Mesenchymal stem cell (in vitro differentiated cells and primary cell): ENCODE results near the gene HMGCS1. TPM values are rescaled to one million over a fixed set of nuclear protein-coding genes. Genes with fewer than 3 reads are reported as not detected.

Experiments used
- DNase-seq: peaks from one replicate; pipeline ENCODE4 v3.0.0-alpha.2; 2013
- H2AFZ ChIP-seq: one replicate; pipeline ENCODE4 v1.6.1; 2013; ENCODE audit warnings: low read depth, mild to moderate bottlenecking, control low read depth, inconsistent platforms, low read length, moderate library complexity
- H2AK5ac ChIP-seq: 2 replicates; pipeline ENCODE4 v1.6.1; 2013; ENCODE audit warnings: low read length, moderate library complexity, mild to moderate bottlenecking, inconsistent platforms; ENCODE audit not compliant: severe bottlenecking
- H2BK120ac ChIP-seq: one replicate; pipeline ENCODE4 v1.6.1; 2013; ENCODE audit warnings: low read depth, mild to moderate bottlenecking, inconsistent platforms, low read length, moderate library complexity
- H2BK12ac ChIP-seq, 2 experiments: one replicate each; pipeline ENCODE4 v1.6.1; 2013; ENCODE audit warnings: inconsistent platforms in 2 of 2, low read length in 2 of 2, mild to moderate bottlenecking in 2 of 2, moderate library complexity in 2 of 2, control low read depth in 1 of 2
- H2BK15ac ChIP-seq: one replicate; pipeline ENCODE4 v1.6.1; 2013; ENCODE audit warnings: mild to moderate bottlenecking, low read depth, inconsistent platforms; ENCODE audit not compliant: poor library complexity, severe bottlenecking
- H2BK5ac ChIP-seq: 2 replicates; pipeline ENCODE4 v1.6.1; 2013; ENCODE audit warnings: low read depth, mild to moderate bottlenecking, low read length, control low read depth, inconsistent platforms; ENCODE audit not compliant: poor library complexity, severe bottlenecking
- H3K14ac ChIP-seq, 2 experiments: one replicate each; pipeline ENCODE4 v1.6.1; 2013; ENCODE audit warnings: inconsistent platforms in 2 of 2, low read length in 2 of 2, control low read depth in 1 of 2, mild to moderate bottlenecking in 1 of 2, moderate library complexity in 1 of 2
- H3K18ac ChIP-seq, 2 experiments: one replicate each; pipeline ENCODE4 v1.6.1; 2013; ENCODE audit warnings: inconsistent platforms in 2 of 2, low read length in 2 of 2, control low read depth in 1 of 2, low read depth in 1 of 2, mild to moderate bottlenecking in 1 of 2
- H3K23ac ChIP-seq, 2 experiments: one replicate each; pipeline ENCODE4 v1.6.1; 2013; ENCODE audit warnings: inconsistent platforms in 2 of 2, low read length in 2 of 2, mild to moderate bottlenecking in 2 of 2, moderate library complexity in 2 of 2, control low read depth in 1 of 2
- H3K27ac ChIP-seq: 2 replicates; pipeline ENCODE4 v1.5.1; 2013; ENCODE audit warnings: mild to moderate bottlenecking, moderate library complexity, low read length, control low read depth, inconsistent platforms; ENCODE audit not compliant: poor library complexity, severe bottlenecking
- H3K27me3 ChIP-seq, 2 experiments: 2 replicates each; pipeline versions ENCODE4 v1.6.1 to v1.7.0; 2013; ENCODE audit warnings: low read length in 2 of 2, mild to moderate bottlenecking in 2 of 2, moderate library complexity in 2 of 2, control low read depth in 1 of 2, inconsistent platforms in 1 of 2; ENCODE audit not compliant: control insufficient read depth in 1 of 2, insufficient read depth in 1 of 2
- H3K36me3 ChIP-seq, 2 experiments: 2 replicates each; pipeline versions ENCODE4 v1.6.1 to v1.7.0; 2013; ENCODE audit warnings: low read length in 2 of 2, control low read depth in 1 of 2, inconsistent platforms in 1 of 2, low read depth in 1 of 2, mild to moderate bottlenecking in 1 of 2; ENCODE audit not compliant: insufficient read depth in 2 of 2, control insufficient read depth in 1 of 2
- H3K4ac ChIP-seq, 2 experiments: one replicate each; pipeline ENCODE4 v1.6.1; 2013; ENCODE audit warnings: inconsistent platforms in 2 of 2, low read length in 2 of 2, mild to moderate bottlenecking in 2 of 2, moderate library complexity in 2 of 2, control low read depth in 1 of 2, low read depth in 1 of 2
- H3K4me1 ChIP-seq: 2 replicates; pipeline ENCODE4 v1.6.1; 2013; ENCODE audit warnings: low read depth, low read length, control low read depth; ENCODE audit not compliant: control insufficient read depth, insufficient read depth
- H3K4me2 ChIP-seq: 2 replicates; pipeline ENCODE4 v1.6.1; 2013; ENCODE audit warnings: low read length, mild to moderate bottlenecking, inconsistent platforms; ENCODE audit not compliant: poor library complexity, severe bottlenecking
- H3K4me3 ChIP-seq, 2 experiments: 2 replicates each; pipeline versions ENCODE4 v1.5.1 to v1.7.0; 2013; ENCODE audit warnings: low read length in 2 of 2, mild to moderate bottlenecking in 2 of 2, control low read depth in 1 of 2, low read depth in 1 of 2; ENCODE audit not compliant: insufficient read depth in 1 of 2
- H3K79me1 ChIP-seq: replicated peaks from 2 replicates; pipeline ENCODE4 v1.6.1; 2013; ENCODE audit warnings: mild to moderate bottlenecking, control low read depth, low read length, inconsistent platforms; ENCODE audit not compliant: poor library complexity, severe bottlenecking
- H3K9ac ChIP-seq: 2 replicates; pipeline ENCODE4 v1.7.0; 2013; ENCODE audit warnings: mild to moderate bottlenecking, low read length, moderate library complexity
- H3K9me3 ChIP-seq: 2 replicates; pipeline ENCODE4 v1.7.0; 2013; ENCODE audit warnings: mild to moderate bottlenecking, low read length; ENCODE audit not compliant: control insufficient read depth
- H4K8ac ChIP-seq: one replicate; pipeline ENCODE4 v1.6.1; 2013; ENCODE audit warnings: inconsistent platforms, mild to moderate bottlenecking, low read length, moderate library complexity
- H4K91ac ChIP-seq: one replicate; pipeline ENCODE4 v1.6.1; 2013; ENCODE audit warnings: mild to moderate bottlenecking, low read length, inconsistent platforms
- WGBS: methylation state at CpG from one replicate; pipeline ENCODE4 v1.1.7; 2013; ENCODE audit warnings: mixed read lengths; 5-methylcytosine and 5-hydroxymethylcytosine counted together
- polyA plus RNA-seq, 2 experiments: library from polyadenylated mRNA; stranded (reverse); fragments of 200-250 nt; gene quantifications; one replicate each; pipeline ENCODE4 v1.2.3, GENCODE V29; 2013

HMGCS1 gene
- 252 TPM for polyA plus RNA-seq (2013, experiment 1 of 2)
- 268 TPM for polyA plus RNA-seq (2013, experiment 2 of 2)

DNA sequence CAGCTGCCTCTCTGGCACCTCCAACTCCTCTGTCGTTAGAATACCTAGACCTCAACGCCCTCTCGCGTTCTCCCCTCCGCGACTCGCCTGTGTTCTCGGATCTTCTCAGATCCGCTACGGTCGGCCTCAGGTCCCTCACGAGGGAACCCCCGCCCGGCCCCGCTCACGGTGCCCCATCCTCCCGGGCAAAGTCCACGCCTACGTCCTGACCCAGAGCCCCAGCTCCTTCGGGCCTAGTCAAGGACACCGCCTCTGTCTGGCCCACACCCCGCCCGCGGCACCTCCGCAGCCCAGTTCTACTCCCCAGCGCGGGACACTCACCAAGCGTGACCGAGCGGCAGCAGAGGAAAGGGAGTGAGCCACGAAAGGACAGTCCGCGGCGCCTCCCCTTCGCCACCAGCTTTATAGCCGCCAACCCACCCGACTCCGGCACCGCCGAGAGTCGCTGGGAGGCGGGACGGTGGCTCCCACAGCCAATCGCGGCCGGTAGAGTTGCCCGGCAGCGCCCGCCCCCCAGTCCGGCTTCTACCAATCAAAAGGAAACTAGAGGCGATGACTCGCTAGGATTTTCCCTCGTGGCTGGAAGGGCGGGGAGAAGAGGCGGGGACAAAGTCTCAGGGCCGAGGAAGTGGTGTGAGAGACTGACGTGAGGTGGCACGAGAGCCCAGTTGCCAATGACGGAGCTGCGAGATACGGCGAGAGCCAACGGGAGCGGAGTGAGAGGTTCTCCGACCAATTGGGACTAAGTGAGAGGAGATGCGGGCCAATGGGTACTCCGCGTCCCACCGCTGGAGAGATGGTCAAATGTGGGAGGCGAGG lies at the start of gene HMGCS1:
TSS of gene HMGCS1 (minus strand) at position 378 of the 819 bp plus-strand sequence. CDS start 14,447 bp downstream, outside the sequence.
- peak within 1 kb of the TSS; percentile 34 to 100 for H2BK12ac ChIP-seq
- no peaks in the 10 kb centered on the region for H3K27me3 ChIP-seq
- peak within 1 kb of the TSS; percentile 44 for H3K4me2 ChIP-seq
- H3K23ac ChIP-seq, result peak within 1 kb of the TSS in 1 of 2 experiments; percentile 92
- peak within 1 kb of the TSS; percentile 73 to 95 for H3K4me3 ChIP-seq
- peak within 1 kb of the TSS; percentile 9 to 94 for H3K4ac ChIP-seq
- 1% methylated on average over 70 of the region's 70 CpGs for WGBS
- peak within 1 kb of the TSS in 1 of 2 experiments; percentile 100 for H3K14ac ChIP-seq
- H3K79me1 ChIP-seq, result no peaks in the 10 kb centered on the region
- H2BK5ac ChIP-seq, result peak within 1 kb of the TSS; percentile 88
- peaks cover 11% of the 10 kb centered on the region for H3K4me1 ChIP-seq
- H2AK5ac ChIP-seq, result peak within 1 kb of the TSS; percentile 5
- H3K18ac ChIP-seq, result peak within 1 kb of the TSS; percentile 60 to 98
- peak within 1 kb of the TSS; percentile 70 for H4K8ac ChIP-seq
- H2BK120ac ChIP-seq, result peak within 1 kb of the TSS; percentile 69
- H3K36me3 ChIP-seq, result peaks cover 0 to 25% of the 10 kb centered on the region in 2 experiments
- peak; percentile 100 for DNase-seq
- H4K91ac ChIP-seq, result peak within 1 kb of the TSS; percentile 20
- H2BK15ac ChIP-seq, result peak within 1 kb of the TSS; percentile 74
- H3K27ac ChIP-seq, result peak within 1 kb of the TSS; percentile 84
- peak within 1 kb of the TSS; percentile 90 for H3K9ac ChIP-seq
- peak within 1 kb of the TSS; percentile 58 for H2AFZ ChIP-seq
- H3K9me3 ChIP-seq, result no peaks in the 10 kb centered on the region

- H3K4ac ChIP-seq, result no peak overlapping the region
- H3K14ac ChIP-seq, result no peak overlapping the region
- no peak overlapping the region for H2AFZ ChIP-seq
- H2BK12ac ChIP-seq, result no peak overlapping the region
- no peaks in the 10 kb centered on the region for H3K79me1 ChIP-seq
- no peak overlapping the region for H3K4me3 ChIP-seq
- H2AK5ac ChIP-seq, result no peak overlapping the region
- no peak overlapping the region for H3K9ac ChIP-seq
- no peak overlapping the region for H3K4me2 ChIP-seq
- peaks cover 4 to 6% of the 10 kb centered on the region in 2 experiments for H3K27me3 ChIP-seq
- H3K36me3 ChIP-seq, result no peaks in the 10 kb centered on the region
- no peak overlapping the region for H2BK120ac ChIP-seq
- no peaks in the 10 kb centered on the region for H3K4me1 ChIP-seq
- no peak overlapping the region for H4K8ac ChIP-seq
- no peak overlapping the region for H2BK5ac ChIP-seq
- no peak overlapping the region for H2BK15ac ChIP-seq
- H3K18ac ChIP-seq, result no peak overlapping the region
- DNase-seq, result no peak
- no peak overlapping the region for H4K91ac ChIP-seq
- H3K9me3 ChIP-seq, result peaks cover 9% of the 10 kb centered on the region
- H3K27ac ChIP-seq, result no peak overlapping the region
- H3K23ac ChIP-seq, result no peak overlapping the region
These were observed 45.5 kb upstream of the HMGCS1 start for GRCh38 chr5:43358726-43359125.

- Histone ChIP-seq H3K4me3 (no peak overlapping the region), H3K27me3 (peaks cover 2 to 4% of the 10 kb centered on the region in 2 experiments), H2AK5ac (no peak overlapping the region), H3K4me1 (no peaks in the 10 kb centered on the region), H2BK12ac (no peak overlapping the region), H3K9ac (no peak overlapping the region), H4K8ac (no peak overlapping the region), H2BK15ac (no peak overlapping the region), H3K18ac (no peak overlapping the region), H3K36me3 (no peaks in the 10 kb centered on the region), H3K79me1 (no peaks in the 10 kb centered on the region), H4K91ac (no peak overlapping the region), H3K27ac (no peak overlapping the region), H3K9me3 (peaks cover 9% of the 10 kb centered on the region), H3K4ac (no peak overlapping the region), H3K4me2 (no peak overlapping the region), H2BK5ac (no peak overlapping the region), H2BK120ac (no peak overlapping the region), H3K23ac (no peak overlapping the region), H2AFZ (no peak overlapping the region), H3K14ac (no peak overlapping the region)
- WGBS, result 73% methylated on average over 2 of the region's 3 CpGs
- no peak for DNase-seq
These were observed 45.1 kb upstream of the HMGCS1 start for GRCh38 chr5:43358301-43358700.

- peaks cover 9% of the 10 kb centered on the region for H3K9me3 ChIP-seq
- H3K4me3 ChIP-seq, result no peak overlapping the region
- 56% methylated on average over 1 of the region's 3 CpGs for WGBS
- no peak overlapping the region for H3K4me2 ChIP-seq
- H4K8ac ChIP-seq, result no peak overlapping the region
- no peaks in the 10 kb centered on the region for H3K79me1 ChIP-seq
- no peaks in the 10 kb centered on the region for H3K27me3 ChIP-seq
- no peak overlapping the region for H4K91ac ChIP-seq
- no peaks in the 10 kb centered on the region for H3K4me1 ChIP-seq
- H3K18ac ChIP-seq, result no peak overlapping the region
- DNase-seq, result no peak
- no peak overlapping the region for H2BK15ac ChIP-seq
- no peaks in the 10 kb centered on the region for H3K36me3 ChIP-seq
- no peak overlapping the region for H3K27ac ChIP-seq
- no peak overlapping the region for H2BK120ac ChIP-seq
- H2BK12ac ChIP-seq, result no peak overlapping the region
- H3K9ac ChIP-seq, result no peak overlapping the region
- no peak overlapping the region for H3K4ac ChIP-seq
- H3K23ac ChIP-seq, result no peak overlapping the region
- no peak overlapping the region for H2AK5ac ChIP-seq
- H3K14ac ChIP-seq, result no peak overlapping the region
- no peak overlapping the region for H2BK5ac ChIP-seq
- no peak overlapping the region for H2AFZ ChIP-seq
These were observed 44.7 kb upstream of the HMGCS1 start for GRCh38 chr5:43357878-43358281.
